Gastroesophageal sphincter (tissue), 4 donors: Measurements from ENCODE around the gene PAN2. TPM values are rescaled to one million over a fixed set of nuclear protein-coding genes. Genes with fewer than 3 reads are reported as not detected.
A peak's percentile ranks its signal among the peaks of the same experiment; 100 is the strongest.

Experiments used
- ATAC-seq: fragments of 150-250 bp; one replicate; pipeline ENCODE4 v1.9.1; 2016; ENCODE audit warnings: mild to moderate bottlenecking, moderate library complexity
- H3K27ac ChIP-seq, 4 donors: fragments of 200-600 bp; sonication (generic) in 3 of 4; 1 replicate in 3 of 4; 2 replicates in 1 of 4; pipeline ENCODE4 v1.5.1; 2016 to 2019
- H3K27me3 ChIP-seq: fragments of 200-600 bp; sonication (generic); one replicate; pipeline ENCODE4 v1.5.1; 2019
- H3K36me3 ChIP-seq, 2 donors: fragments of 200-600 bp; sonication (generic); one replicate each; pipeline ENCODE4 v1.5.1; 2019; ENCODE audit warnings: control low read depth in 1 of 2
- H3K4me1 ChIP-seq, 3 donors: fragments of 200-600 bp; sonication (generic); 1 replicate in 2 of 3; 2 replicates in 1 of 3; pipeline ENCODE4 v1.5.1; 2016 to 2019; ENCODE audit warnings: control low read depth in 2 of 3
- H3K4me3 ChIP-seq, 2 donors: fragments of 200-600 bp; sonication (generic); one replicate each; pipeline ENCODE4 v1.5.1; 2019; ENCODE audit warnings: mild to moderate bottlenecking in 1 of 2, moderate library complexity in 1 of 2
- H3K9me3 ChIP-seq, 3 donors: fragments of 200-600 bp; sonication (generic); one replicate each; pipeline ENCODE4 v1.5.1; 2017 to 2019; ENCODE audit warnings: control low read depth in 2 of 3
- CTCF ChIP-seq, 4 experiments: fragments of 200-600 bp in 2 of 4; fragments of 450-650 bp in 2 of 4; sonication (generic) in 1 of 4; IDR thresholded peaks; one replicate each; pipeline ENCODE4 v1.5.1; 2017 to 2019; ENCODE audit warnings: antibody characterized with exemption in 4 of 4, mild to moderate bottlenecking in 2 of 4, moderate library complexity in 2 of 4
- EP300 ChIP-seq: sonication (generic); formaldehyde crosslinking; IDR thresholded peaks from one replicate; pipeline ENCODE4 v1.6.1; 2017; ENCODE audit warnings: antibody characterized with exemption, mild to moderate bottlenecking
- POLR2A ChIP-seq, 2 donors: fragments of 450-650 bp; IDR thresholded peaks; one replicate each; pipeline ENCODE4 v1.6.1; 2017; ENCODE audit warnings: antibody characterized with exemption in 2 of 2, mild to moderate bottlenecking in 2 of 2, moderate library complexity in 1 of 2
- POLR2AphosphoS5 ChIP-seq: sonication (generic); formaldehyde crosslinking; IDR thresholded peaks from one replicate; pipeline ENCODE4 v1.6.1; 2017; ENCODE audit warnings: antibody characterized with exemption
- WGBS, 2 donors: methylation state at CpG; one replicate each; pipeline ENCODE4 v1.1.5; 2018; ENCODE audit warnings: low coverage in 1 of 2; 5-methylcytosine and 5-hydroxymethylcytosine counted together
- total RNA-seq, 4 donors: library from RNA; depleted of rRNA; stranded (reverse); fragments of >200 nt; gene quantifications; one replicate each; pipeline ENCODE4 v1.1.0, GENCODE V29; 2016

The PAN2 gene
- total RNA-seq, 4 donors from 2014 or later: 12.6 to 73.6 (median 30.3) TPM

- Histone ChIP-seq H3K36me3 (peaks cover 0 to 62% of the 10 kb centered on the region in 2 donors), H3K4me3 (no peak overlapping the region), H3K27me3 (no peaks in the 10 kb centered on the region), H3K27ac (no peak overlapping the region), H3K9me3 (no peaks in the 10 kb centered on the region), H3K4me1 (peaks cover 0 to 27% (median 9%) of the 10 kb centered on the region in 3 donors)
- TF ChIP-seq POLR2AphosphoS5 (no peak), EP300 (no peak), CTCF (IDR thresholded peaks at IDR 0.05) (no peak), POLR2A (IDR thresholded peaks at IDR 0.05) (no peak)
- 88 to 89% methylated on average over 3 to 5 of the region's 8 CpGs for WGBS, 2 donors
- no peak for ATAC-seq
Observed at GRCh38 chr12:56304872-56305590, 28.8 kb downstream of the PAN2 start.

- no peak for ATAC-seq
- TF ChIP-seq CTCF (IDR thresholded peaks at IDR 0.05): no peak
- no peak for TF ChIP-seq EP300
- TF ChIP-seq POLR2AphosphoS5: no peak
- TF ChIP-seq POLR2A (IDR thresholded peaks at IDR 0.05): no peak
- WGBS, 2 donors: 84% methylated on average over 2 of the region's 3 CpGs; no CpG with 5 or more reads in 1 of the 2 donors
- no peaks in the 10 kb centered on the region for H3K9me3 ChIP-seq
- no peaks in the 10 kb centered on the region for H3K27me3 ChIP-seq
- H3K4me1 ChIP-seq: peaks cover 0 to 29% (median 9%) of the 10 kb centered on the region in 3 donors
- H3K27ac ChIP-seq: no peak overlapping the region
- H3K36me3 ChIP-seq: peaks cover 0 to 55% of the 10 kb centered on the region in 2 donors
- H3K4me3 ChIP-seq: no peak overlapping the region
Observed at GRCh38 chr12:56304276-56304675, 29.5 kb downstream of the PAN2 start.

- no peak for TF ChIP-seq EP300
- no peak for TF ChIP-seq POLR2A (IDR thresholded peaks at IDR 0.05)
- TF ChIP-seq POLR2AphosphoS5: no peak
- no peak for TF ChIP-seq CTCF (IDR thresholded peaks at IDR 0.05)
- Histone ChIP-seq H3K27ac (peak overlapping the region; percentile 87 to 96 (median 95)), H3K9me3 (no peaks in the 10 kb centered on the region), H3K4me1 (peaks cover 6 to 63% (median 21%) of the 10 kb centered on the region in 3 donors), H3K27me3 (no peaks in the 10 kb centered on the region), H3K36me3 (peaks cover 0 to 22% of the 10 kb centered on the region in 2 donors), H3K4me3 (peak overlapping the region; percentile 80 to 87)
- 42 to 45% methylated on average over 6 to 8 of the region's 21 CpGs for WGBS, 2 donors
- ATAC-seq: peak; percentile 50
Observed at GRCh38 chr12:56300644-56301464, 32.9 kb downstream of the PAN2 start.

- WGBS, 2 donors: 0% methylated on average over 7 to 9 of the region's 63 CpGs
- Histone ChIP-seq H3K27me3 (no peaks in the 10 kb centered on the region), H3K36me3 (peaks cover 0 to 19% of the 10 kb centered on the region in 2 donors), H3K4me1 (peaks cover 6 to 70% (median 21%) of the 10 kb centered on the region in 3 donors), H3K4me3 (peak within 1 kb of the TSS; percentile 80 to 87), H3K9me3 (no peaks in the 10 kb centered on the region), H3K27ac (peak within 1 kb of the TSS; percentile 87 to 96 (median 95))
- ATAC-seq: peak; percentile 99
- TF ChIP-seq POLR2A (IDR thresholded peaks at IDR 0.05) (peak; percentile 72 to 82), EP300 (no peak), POLR2AphosphoS5 (peak; percentile 60)
Observed at GRCh38 chr12:56299853-56300643, 33.8 kb downstream of the PAN2 start, which contains the start of gene CS. Gene CS, minus strand, starts transcription at chr12:56300330. Its CDS starts 129 bp downstream, at chr12:56300201.
